GM20000 (cell line): Measurements from ENCODE around the gene PCDHGB3.

Experiments
- DNase-seq: peaks from one replicate; pipeline ENCODE4 v3.0.0; 2012; ENCODE audit warnings: low spot score
- TF ChIP-seq, protein P1 (sequence below): IDR thresholded peaks from 2 replicates; pipeline ENCODE4 v1.5.1; 2012; ENCODE audit warnings: mild to moderate bottlenecking, control low read depth; ENCODE audit errors: extremely low read depth, missing control alignments

Gene PCDHGB3

DNA sequence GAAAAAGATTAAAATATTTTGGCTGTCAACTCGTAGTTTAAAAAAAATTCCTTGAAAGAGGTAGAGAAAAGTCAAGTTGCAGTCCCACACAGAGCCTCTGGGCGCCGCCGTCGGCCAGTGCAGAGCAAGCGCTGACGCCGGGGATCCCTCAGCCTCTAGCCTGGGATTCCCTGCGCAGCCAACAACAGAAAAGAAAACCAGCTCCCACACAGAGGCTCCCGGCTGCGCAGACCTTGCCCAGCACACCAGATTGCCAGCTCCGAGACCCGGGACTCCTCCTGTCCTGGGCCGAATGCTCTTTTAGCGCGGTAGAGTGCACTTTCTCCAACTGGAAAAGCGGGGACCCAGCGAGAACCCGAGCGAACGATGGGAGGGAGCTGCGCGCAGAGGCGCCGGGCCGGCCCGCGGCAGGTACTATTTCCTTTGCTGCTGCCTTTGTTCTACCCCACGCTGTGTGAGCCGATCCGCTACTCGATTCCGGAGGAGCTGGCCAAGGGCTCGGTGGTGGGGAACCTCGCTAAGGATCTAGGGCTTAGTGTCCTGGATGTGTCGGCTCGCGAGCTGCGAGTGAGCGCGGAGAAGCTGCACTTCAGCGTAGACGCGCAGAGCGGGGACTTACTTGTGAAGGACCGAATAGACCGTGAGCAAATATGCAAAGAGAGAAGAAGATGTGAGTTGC is 47.6 kb downstream of the PCDHGB3 start, which contains the start of gene PCDHGB7:
Gene PCDHGB7, plus strand, starts transcription at position 184 of the 679 bp plus-strand sequence. Its CDS starts 183 bp downstream, at position 367.
- TF ChIP-seq, protein P1, sequence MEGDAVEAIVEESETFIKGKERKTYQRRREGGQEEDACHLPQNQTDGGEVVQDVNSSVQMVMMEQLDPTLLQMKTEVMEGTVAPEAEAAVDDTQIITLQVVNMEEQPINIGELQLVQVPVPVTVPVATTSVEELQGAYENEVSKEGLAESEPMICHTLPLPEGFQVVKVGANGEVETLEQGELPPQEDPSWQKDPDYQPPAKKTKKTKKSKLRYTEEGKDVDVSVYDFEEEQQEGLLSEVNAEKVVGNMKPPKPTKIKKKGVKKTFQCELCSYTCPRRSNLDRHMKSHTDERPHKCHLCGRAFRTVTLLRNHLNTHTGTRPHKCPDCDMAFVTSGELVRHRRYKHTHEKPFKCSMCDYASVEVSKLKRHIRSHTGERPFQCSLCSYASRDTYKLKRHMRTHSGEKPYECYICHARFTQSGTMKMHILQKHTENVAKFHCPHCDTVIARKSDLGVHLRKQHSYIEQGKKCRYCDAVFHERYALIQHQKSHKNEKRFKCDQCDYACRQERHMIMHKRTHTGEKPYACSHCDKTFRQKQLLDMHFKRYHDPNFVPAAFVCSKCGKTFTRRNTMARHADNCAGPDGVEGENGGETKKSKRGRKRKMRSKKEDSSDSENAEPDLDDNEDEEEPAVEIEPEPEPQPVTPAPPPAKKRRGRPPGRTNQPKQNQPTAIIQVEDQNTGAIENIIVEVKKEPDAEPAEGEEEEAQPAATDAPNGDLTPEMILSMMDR = peak; percentile 91
- DNase-seq = peak; percentile 88

GRCh38 chr5:141419074-141419880 is 49.2 kb downstream of the PCDHGB3 start:
- TF ChIP-seq, protein P1 = no peak
- DNase-seq = no peak

DNA sequence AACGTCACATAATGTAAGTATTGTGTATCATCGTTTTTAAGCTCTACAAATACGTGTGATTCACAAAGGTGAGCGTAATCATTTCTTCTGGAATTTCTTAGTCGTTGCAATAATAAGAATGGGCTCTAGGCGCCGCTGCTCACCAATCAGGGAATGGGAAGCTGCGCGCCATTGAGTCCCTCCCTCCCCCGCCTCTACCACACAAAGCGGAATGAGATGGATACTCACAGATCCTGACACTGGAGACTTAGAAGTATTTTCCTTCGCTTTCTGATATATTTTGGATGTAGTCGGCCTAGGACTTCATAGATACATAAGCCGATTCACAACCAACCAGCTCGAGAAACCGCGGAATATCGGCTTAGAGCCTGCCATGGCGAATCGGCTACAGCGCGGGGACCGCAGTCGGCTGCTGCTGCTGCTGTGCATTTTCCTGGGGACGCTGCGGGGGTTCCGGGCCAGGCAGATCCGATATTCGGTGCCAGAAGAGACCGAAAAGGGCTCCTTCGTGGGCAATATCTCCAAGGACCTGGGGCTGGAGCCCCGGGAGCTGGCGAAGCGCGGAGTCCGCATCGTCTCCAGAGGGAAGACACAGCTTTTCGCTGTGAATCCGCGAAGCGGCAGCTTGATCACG is 50.9 kb downstream of the PCDHGB3 start, which contains the start of gene PCDHGA11:
Gene PCDHGA11, plus strand, starts transcription at position 197 of the 634 bp plus-strand sequence. Its CDS starts 177 bp downstream, at position 374.
- DNase-seq = peak; percentile 72
- TF ChIP-seq, protein P1 = peak; percentile 56

DNA sequence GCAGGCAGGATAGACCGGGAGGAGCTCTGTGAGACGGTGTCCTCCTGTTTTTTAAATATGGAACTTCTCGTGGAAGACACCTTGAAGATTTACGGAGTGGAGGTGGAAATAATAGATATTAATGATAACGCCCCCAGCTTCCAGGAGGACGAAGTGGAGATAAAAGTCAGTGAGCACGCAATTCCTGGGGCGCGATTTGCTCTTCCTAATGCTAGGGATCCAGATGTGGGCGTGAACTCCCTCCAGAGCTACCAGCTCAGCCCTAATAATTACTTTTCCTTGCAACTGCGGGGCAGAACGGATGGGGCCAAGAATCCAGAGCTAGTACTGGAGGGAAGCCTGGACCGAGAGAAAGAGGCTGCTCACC is 51.4 kb downstream of the PCDHGB3 start:
- TF ChIP-seq, protein P1 = no peak
- DNase-seq = no peak
